Left kidney (tissue), 2 donors: ENCODE measurements around the gene CYP26B1. TPM values are rescaled to one million over a fixed set of nuclear protein-coding genes. Genes with fewer than 3 reads are reported as not detected.

Experiments
- DNase-seq: peaks from one replicate; pipeline ENCODE4 v3.0.0-alpha.2; 2013
- polyA plus RNA-seq: library from polyadenylated mRNA; unstranded; fragments of 120-200 nt; gene quantifications from one replicate; pipeline ENCODE4 v1.2.1, GENCODE V29; 2013; ENCODE audit not compliant: insufficient read length

CYP26B1 gene
- polyA plus RNA-seq, 1 donor: 13.8 TPM

- DNase-seq: no peak
These were observed 63.7 kb downstream of the CYP26B1 start for GRCh38 chr2:72083751-72084583.

- DNase-seq: no peak
These were observed 64.8 kb downstream of the CYP26B1 start for GRCh38 chr2:72082887-72083286.

GRCh38 chr2:72082021-72082601 is 65.6 kb downstream of the CYP26B1 start:
- DNase-seq: no peak

GRCh38 chr2:72081451-72081850 is 66.2 kb downstream of the CYP26B1 start:
- no peak for DNase-seq

GRCh38 chr2:72080286-72081145 is 67.1 kb downstream of the CYP26B1 start:
- DNase-seq: no peak
